GM19043 (cell line): Measurements from ENCODE around the gene AAGAB.

Source experiments
- ATAC-seq: cut with Tn5 transposase; IDR thresholded peaks from one replicate; pipeline ENCODE4 v1.9.1; 2021; ENCODE audit warnings: low read depth; ENCODE audit not compliant: unreplicated experiment

Gene AAGAB

GRCh38 chr15:67212684-67213367 lies 41.6 kb downstream of the AAGAB start:
- ATAC-seq, result no peak

GRCh38 chr15:67210555-67211168 lies 43.8 kb downstream of the AAGAB start:
- ATAC-seq, result no peak

GRCh38 chr15:67208396-67208795 lies 46.1 kb downstream of the AAGAB start:
- ATAC-seq, result no peak

- ATAC-seq, result no peak
Observed at GRCh38 chr15:67207555-67208207, 46.8 kb downstream of the AAGAB start.

- ATAC-seq, result no peak
Observed at GRCh38 chr15:67202991-67203390, 51.5 kb downstream of the AAGAB start.

GRCh38 chr15:67202091-67202490 lies 52.4 kb downstream of the AAGAB start:
- ATAC-seq, result no peak

- ATAC-seq, result no peak
Observed at GRCh38 chr15:67201136-67201535, 53.3 kb downstream of the AAGAB start.

GRCh38 chr15:67199881-67200763 lies 54.3 kb downstream of the AAGAB start:
- no peak for ATAC-seq

- ATAC-seq, result no peak
Observed at GRCh38 chr15:67199391-67199790, 55.1 kb downstream of the AAGAB start.

GRCh38 chr15:67198157-67198754 lies 56.2 kb downstream of the AAGAB start:
- no peak for ATAC-seq

GRCh38 chr15:67197364-67197695 lies 57.1 kb downstream of the AAGAB start:
- ATAC-seq, result no peak

GRCh38 chr15:67196672-67197363 lies 57.6 kb downstream of the AAGAB start:
- no peak for ATAC-seq

GRCh38 chr15:67196222-67196621 lies 58.2 kb downstream of the AAGAB start:
- no peak for ATAC-seq

GRCh38 chr15:67195305-67195704 lies 59.2 kb downstream of the AAGAB start:
- no peak for ATAC-seq

GRCh38 chr15:67194171-67195114 lies 60.0 kb downstream of the AAGAB start:
- ATAC-seq, result no peak

GRCh38 chr15:67193223-67193990 lies 61.1 kb downstream of the AAGAB start:
- ATAC-seq, result no peak

- no peak for ATAC-seq
Observed at GRCh38 chr15:67192185-67192820, 62.2 kb downstream of the AAGAB start.

GRCh38 chr15:67190813-67191212 lies 63.6 kb downstream of the AAGAB start:
- ATAC-seq, result no peak
